CD4-positive, alpha-beta T cell (primary cell): ENCODE measurements around the gene UTF1. TPM values are rescaled to one million over a fixed set of nuclear protein-coding genes. Genes with fewer than 3 reads are reported as not detected.

Experiments used
- ATAC-seq: fragments of 200-7000 bp; cut with Tn5 transposase; one replicate; pipeline ENCODE4 v1.10.0; 2022; ENCODE audit warnings: mild to moderate bottlenecking; ENCODE audit not compliant: poor library complexity
- CTCF ChIA-PET: fragments of 350-600 bp; sonication (Branson Sonifier 250); formaldehyde crosslinking; loops from one replicate; lab custom pipeline; 2021; ENCODE audit warnings: antibody characterized with exemption, inconsistent platforms; lab: Charles Lee
- POLR2A ChIA-PET: fragments of 350-600 bp; sonication (Branson Sonifier 250); formaldehyde crosslinking; loops from one replicate; lab custom pipeline; 2021; ENCODE audit warnings: antibody characterized with exemption, inconsistent platforms; lab: Charles Lee
- DNase-seq, 14 experiments: peaks; one replicate each; pipeline ENCODE4 v3.0.0-alpha.2; 2013 to 2020; ENCODE audit warnings: mixed read lengths in 2 of 14
- H3K27ac ChIP-seq, 2 donors: one replicate each; pipeline versions ENCODE4 v1.5.1 to v1.7.0; 2013; ENCODE audit warnings: low read length in 2 of 2, low read depth in 1 of 2, mild to moderate bottlenecking in 1 of 2
- H3K27me3 ChIP-seq, 2 experiments: 1 replicate in 1 of 2; 2 replicates in 1 of 2; pipeline versions ENCODE4 v1.6.1 to v1.7.0; 2013; ENCODE audit warnings: low read length in 2 of 2, control low read depth in 1 of 2, mild to moderate bottlenecking in 1 of 2, moderate library complexity in 1 of 2; ENCODE audit not compliant: insufficient read depth in 2 of 2, control insufficient read depth in 1 of 2
- H3K36me3 ChIP-seq: one replicate; pipeline ENCODE4 v1.6.1; 2013; ENCODE audit warnings: low read length, control low read depth; ENCODE audit not compliant: insufficient read depth
- H3K4me1 ChIP-seq: one replicate; pipeline ENCODE4 v1.6.1; 2013; ENCODE audit warnings: low read length, control low read depth; ENCODE audit not compliant: insufficient read depth
- H3K4me3 ChIP-seq: one replicate; pipeline ENCODE4 v1.5.1; 2013; ENCODE audit warnings: mild to moderate bottlenecking, low read length, moderate library complexity
- H3K9me3 ChIP-seq, 2 experiments: 1 replicate in 1 of 2; 2 replicates in 1 of 2; pipeline versions ENCODE4 v1.6.1 to v1.7.0; 2013; ENCODE audit warnings: low read length in 2 of 2, mild to moderate bottlenecking in 2 of 2, control low read depth in 1 of 2, moderate library complexity in 1 of 2; ENCODE audit not compliant: control insufficient read depth in 1 of 2, insufficient read depth in 1 of 2
- H3K27ac Mint-ChIP-seq: one replicate; pipeline ENCODE4 v1.8.0; 2020; ENCODE audit warnings: mixed read lengths
- H3K27me3 Mint-ChIP-seq: one replicate; pipeline ENCODE4 v1.8.0; 2021; ENCODE audit warnings: mixed read lengths
- H3K36me3 Mint-ChIP-seq: one replicate; pipeline ENCODE4 v1.8.0; 2021; ENCODE audit warnings: low read depth, mixed read lengths
- H3K4me1 Mint-ChIP-seq: one replicate; pipeline ENCODE4 v1.8.0; 2021; ENCODE audit warnings: low read depth, mixed read lengths
- H3K4me3 Mint-ChIP-seq: one replicate; pipeline ENCODE4 v1.8.0; 2020; ENCODE audit warnings: mild to moderate bottlenecking, mixed read lengths
- H3K9me3 Mint-ChIP-seq: one replicate; pipeline ENCODE4 v1.8.0; 2020; ENCODE audit warnings: mixed read lengths
- intact Hi-C, 2 experiments: fragments of 100-400 bp; cut with DNase I in 1 of 2; cut with micrococcal nuclease in 1 of 2; formaldehyde crosslinking; loops; one replicate each; pipeline versions ENCODE4 v1.15.1 to v1.9.0; 2023 to 2025; cut with DNase I, micrococcal nuclease
- total RNA-seq, 174 experiments: library from RNA in 2 of 174; stranded (reverse) in 2 of 174; gene quantifications; one replicate each; pipeline ENCODE4 v1.2.3 and lab custom pipeline; 2021 to 2026
- TF ChIP-seq, protein P1 (sequence below): fragments of 200-600 bp; IDR thresholded peaks from one replicate; pipeline ENCODE4 v1.8.0; 2022; ENCODE audit warnings: antibody characterized with exemption, mild to moderate bottlenecking

Gene UTF1
- total RNA-seq, 2 experiments from 2014 or later: not detected

DNA sequence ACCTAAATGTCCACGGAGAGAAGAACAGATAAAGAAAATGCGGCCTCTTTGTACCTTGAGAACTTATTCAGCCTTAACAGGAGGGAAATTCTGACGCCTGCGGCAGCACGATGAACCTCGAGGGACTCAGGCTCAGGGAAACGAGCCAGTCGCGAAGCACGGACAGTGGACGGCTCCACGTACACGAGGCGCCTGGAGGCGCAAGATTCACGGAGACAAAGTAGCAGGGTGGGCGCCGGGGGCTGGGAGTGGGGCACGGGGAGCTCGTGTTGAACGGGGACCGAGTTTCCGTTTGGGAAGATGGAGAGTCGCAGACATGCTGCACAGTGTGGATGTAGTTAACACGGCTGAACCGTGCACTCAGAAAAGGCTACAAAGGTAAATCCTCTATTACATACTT, 13.2 kb upstream of the UTF1 start:
- ChIA-PET CTCF (no interaction called here), POLR2A (no interaction called here)
- H3K4me1 Mint-ChIP-seq: no peaks in the 10 kb centered on the region
- H3K4me3 ChIP-seq: no peak overlapping the region
- intact Hi-C loops: no loop called here
- H3K9me3 ChIP-seq: peaks cover 0 to 11% of the 10 kb centered on the region in 2 experiments
- peak in 1 of 14 experiments; percentile 2 for DNase-seq
- no peak overlapping the region for H3K27ac ChIP-seq
- no peak for ATAC-seq
- H3K4me3 Mint-ChIP-seq: no peak overlapping the region
- H3K9me3 Mint-ChIP-seq: no peaks in the 10 kb centered on the region
- H3K4me1 ChIP-seq: no peaks in the 10 kb centered on the region
- peaks cover 0 to 10% of the 10 kb centered on the region in 2 experiments for H3K27me3 ChIP-seq
- TF ChIP-seq, protein P1, sequence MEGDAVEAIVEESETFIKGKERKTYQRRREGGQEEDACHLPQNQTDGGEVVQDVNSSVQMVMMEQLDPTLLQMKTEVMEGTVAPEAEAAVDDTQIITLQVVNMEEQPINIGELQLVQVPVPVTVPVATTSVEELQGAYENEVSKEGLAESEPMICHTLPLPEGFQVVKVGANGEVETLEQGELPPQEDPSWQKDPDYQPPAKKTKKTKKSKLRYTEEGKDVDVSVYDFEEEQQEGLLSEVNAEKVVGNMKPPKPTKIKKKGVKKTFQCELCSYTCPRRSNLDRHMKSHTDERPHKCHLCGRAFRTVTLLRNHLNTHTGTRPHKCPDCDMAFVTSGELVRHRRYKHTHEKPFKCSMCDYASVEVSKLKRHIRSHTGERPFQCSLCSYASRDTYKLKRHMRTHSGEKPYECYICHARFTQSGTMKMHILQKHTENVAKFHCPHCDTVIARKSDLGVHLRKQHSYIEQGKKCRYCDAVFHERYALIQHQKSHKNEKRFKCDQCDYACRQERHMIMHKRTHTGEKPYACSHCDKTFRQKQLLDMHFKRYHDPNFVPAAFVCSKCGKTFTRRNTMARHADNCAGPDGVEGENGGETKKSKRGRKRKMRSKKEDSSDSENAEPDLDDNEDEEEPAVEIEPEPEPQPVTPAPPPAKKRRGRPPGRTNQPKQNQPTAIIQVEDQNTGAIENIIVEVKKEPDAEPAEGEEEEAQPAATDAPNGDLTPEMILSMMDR: no peak
- H3K36me3 Mint-ChIP-seq: no peaks in the 10 kb centered on the region
- peaks cover 15% of the 10 kb centered on the region for H3K27me3 Mint-ChIP-seq
- no peak overlapping the region for H3K27ac Mint-ChIP-seq
- H3K36me3 ChIP-seq: no peaks in the 10 kb centered on the region

DNA sequence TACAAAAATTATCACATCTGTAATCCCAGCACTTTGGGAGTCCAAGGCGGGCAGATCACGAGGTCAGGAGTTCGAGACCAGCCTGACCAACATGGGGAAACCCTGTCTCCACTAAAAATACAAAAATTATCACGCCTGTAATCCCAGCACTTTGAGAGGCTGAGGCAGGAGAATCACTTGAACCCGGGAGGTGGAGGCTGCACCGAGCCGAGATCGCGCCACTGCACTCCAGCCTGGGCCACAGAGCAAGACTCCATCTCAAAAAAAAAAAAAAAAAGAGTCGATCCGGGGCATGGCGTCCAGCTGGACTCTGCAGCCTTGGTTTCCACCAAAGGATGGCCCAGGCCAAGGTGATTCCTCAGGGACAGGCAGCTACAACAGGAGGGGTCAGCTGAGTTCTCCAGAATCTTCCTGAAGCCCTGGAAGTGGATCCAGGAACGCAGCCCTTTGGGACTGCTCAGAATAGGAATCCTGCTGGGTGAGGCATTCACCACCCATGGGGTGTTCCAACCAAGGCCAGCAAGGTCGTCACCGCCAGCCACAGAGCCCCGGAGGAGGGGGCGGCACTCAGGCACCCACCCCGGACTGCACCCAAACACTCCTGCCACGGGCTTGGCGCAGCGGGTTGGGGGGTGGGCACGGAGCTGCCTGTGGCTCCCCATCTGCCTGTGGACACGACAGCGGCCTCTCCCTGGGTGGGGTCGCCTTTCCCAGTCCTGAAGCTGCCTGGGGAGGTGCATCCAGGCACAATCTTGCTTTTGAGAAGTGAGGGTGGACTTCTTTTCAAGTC, 12.0 kb upstream of the UTF1 start:
- intact Hi-C loops: no loop called here
- Histone ChIP-seq H3K27ac (no peak overlapping the region), H3K4me3 (no peak overlapping the region), H3K36me3 (no peaks in the 10 kb centered on the region), H3K9me3 (peaks cover 0 to 11% of the 10 kb centered on the region in 2 experiments), H3K27me3 (peaks cover 0 to 10% of the 10 kb centered on the region in 2 experiments), H3K4me1 (no peaks in the 10 kb centered on the region)
- DNase-seq (no peak), ATAC-seq (no peak)
- Mint-ChIP-seq H3K27me3 (peaks cover 15% of the 10 kb centered on the region), H3K27ac (no peak overlapping the region), H3K9me3 (no peaks in the 10 kb centered on the region), H3K36me3 (no peaks in the 10 kb centered on the region), H3K4me1 (no peaks in the 10 kb centered on the region), H3K4me3 (no peak overlapping the region)
- TF ChIP-seq, protein P1: no peak
- ChIA-PET CTCF (no interaction called here), POLR2A (no interaction called here)

DNA sequence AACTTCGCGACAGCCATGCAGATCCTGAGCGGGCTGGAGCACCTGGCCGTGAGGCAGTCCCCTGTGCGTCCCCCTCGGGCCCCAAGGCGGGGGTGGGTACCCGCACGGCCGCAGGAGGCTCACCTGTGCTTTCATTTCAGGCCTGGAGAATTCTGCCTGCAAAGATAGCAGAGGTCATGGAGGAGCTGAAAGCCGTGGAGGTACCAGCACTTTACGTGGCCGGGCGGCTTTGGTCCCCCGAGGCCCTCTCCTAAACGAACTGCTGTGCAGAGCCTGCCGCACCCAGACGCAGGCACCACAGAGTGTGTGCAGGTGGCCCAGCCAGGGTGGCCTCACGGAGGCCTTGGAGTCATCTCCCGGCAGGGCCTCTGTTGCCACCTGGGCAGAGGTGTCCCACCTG, 11.1 kb upstream of the UTF1 start:
- peaks cover 15% of the 10 kb centered on the region for H3K27me3 Mint-ChIP-seq
- H3K27me3 ChIP-seq: peaks cover 0 to 10% of the 10 kb centered on the region in 2 experiments
- H3K36me3 Mint-ChIP-seq: no peaks in the 10 kb centered on the region
- no peaks in the 10 kb centered on the region for H3K9me3 Mint-ChIP-seq
- DNase-seq (no peak), ATAC-seq (no peak)
- ChIA-PET CTCF (no interaction called here), POLR2A (no interaction called here)
- H3K4me3 Mint-ChIP-seq: no peak overlapping the region
- intact Hi-C loops: no loop called here
- no peaks in the 10 kb centered on the region for H3K36me3 ChIP-seq
- H3K9me3 ChIP-seq: peaks cover 0 to 11% of the 10 kb centered on the region in 2 experiments
- H3K27ac Mint-ChIP-seq: no peak overlapping the region
- no peak overlapping the region for H3K4me3 ChIP-seq
- TF ChIP-seq, protein P1: no peak
- H3K4me1 ChIP-seq: no peaks in the 10 kb centered on the region
- H3K27ac ChIP-seq: no peak overlapping the region
- no peaks in the 10 kb centered on the region for H3K4me1 Mint-ChIP-seq
